Endothelial cell of umbilical vein (primary cell): ENCODE measurements around the gene DNAJC12. TPM values are rescaled to one million over a fixed set of nuclear protein-coding genes. Genes with fewer than 3 reads are reported as not detected.

Source experiments
- BruUV-seq: library from RNA; stranded (reverse); fragments of 400-500 nt; replicated peaks from 2 replicates; lab custom pipeline; 2021; lab: Mats Ljungman, UMichigan
- CTCF ChIA-PET: fragments of 300-600, 350-600 bp; sonication (Branson Sonifier 250); formaldehyde crosslinking; loops from one replicate; lab custom pipeline; 2021; ENCODE audit warnings: antibody characterized with exemption, inconsistent platforms; lab: Charles Lee
- POLR2A ChIA-PET: fragments of 300-600, 350-600 bp; sonication (Branson Sonifier 250); formaldehyde crosslinking; loops from one replicate; lab custom pipeline; 2021; ENCODE audit warnings: antibody characterized with exemption, inconsistent platforms; lab: Charles Lee
- DNase-seq: peaks from one replicate; pipeline ENCODE4 v3.0.0-alpha.2; 2011; ENCODE audit warnings: low read depth, low spot score
- FAIRE-seq: peaks from 2 replicates; lab custom pipeline; 2011; peaks lifted over from hg19 to GRCh38; lab: Jason Lieb, UNC
- H2AFZ ChIP-seq: 2 replicates; pipeline ENCODE4 v1.6.0; 2012; ENCODE audit warnings: low read depth, low read length, control low read depth, inconsistent platforms
- H3K27ac ChIP-seq: 2 replicates; pipeline ENCODE4 v1.5.1; 2011; ENCODE audit warnings: low read depth, mild to moderate bottlenecking, control low read depth, low read length, moderate library complexity; ENCODE audit not compliant: insufficient read depth
- H3K27me3 ChIP-seq, 2 experiments: 2 replicates each; pipeline versions ENCODE4 v1.6.0 to v1.6.1; 2011; ENCODE audit warnings: low read length in 2 of 2, mixed read lengths in 1 of 2; ENCODE audit not compliant: control insufficient read depth in 2 of 2, insufficient read depth in 2 of 2
- H3K36me3 ChIP-seq, 2 experiments: 2 replicates in 1 of 2; 3 replicates in 1 of 2; pipeline ENCODE4 v1.5.1; 2011; ENCODE audit warnings: low read length in 2 of 2, mild to moderate bottlenecking in 1 of 2, moderate library complexity in 1 of 2; ENCODE audit not compliant: control insufficient read depth in 2 of 2, insufficient read depth in 2 of 2; ENCODE audit errors: extremely low read depth in 1 of 2
- H3K4me1 ChIP-seq: 3 replicates; pipeline ENCODE4 v1.5.1; 2011; ENCODE audit warnings: mild to moderate bottlenecking, low read length; ENCODE audit not compliant: control insufficient read depth, insufficient read depth; ENCODE audit errors: extremely low read depth
- H3K4me2 ChIP-seq: 2 replicates; pipeline ENCODE4 v1.6.1; 2011; ENCODE audit warnings: low read length, control low read depth, mixed read lengths; ENCODE audit not compliant: insufficient read depth
- H3K4me3 ChIP-seq, 3 experiments: fragments of 200-600 bp in 1 of 3; sonication (generic), shearing (Covaris generic) in 1 of 3; replicated peaks in 1 of 3; 2 replicates each; pipeline ENCODE4 v1.5.1; 2011 to 2016; ENCODE audit warnings: control low read depth in 3 of 3, low read length in 3 of 3, mild to moderate bottlenecking in 2 of 3, inconsistent platforms in 1 of 3, low read depth in 1 of 3, moderate library complexity in 1 of 3; ENCODE audit not compliant: insufficient read depth in 1 of 3
- H3K79me2 ChIP-seq: 2 replicates; pipeline ENCODE4 v1.6.0; 2012; ENCODE audit warnings: low read length, inconsistent platforms; ENCODE audit not compliant: control insufficient read depth, insufficient read depth
- H3K9ac ChIP-seq: replicated peaks from 2 replicates; pipeline ENCODE3; 2011; ENCODE audit warnings: low read length, control low read depth; ENCODE audit not compliant: insufficient read depth; ENCODE audit errors: extremely low read depth
- H3K9me1 ChIP-seq: replicated peaks from 3 replicates; pipeline ENCODE4 v1.6.0; 2011; ENCODE audit warnings: mild to moderate bottlenecking, low read length; ENCODE audit not compliant: control insufficient read depth, insufficient read depth; ENCODE audit errors: extremely low read depth
- H3K9me3 ChIP-seq: replicated peaks from 2 replicates; pipeline ENCODE4 v1.5.1; 2012; ENCODE audit warnings: low read length, inconsistent platforms; ENCODE audit not compliant: control insufficient read depth, insufficient read depth
- H4K20me1 ChIP-seq: replicated peaks from 2 replicates; pipeline ENCODE3; 2011; ENCODE audit warnings: mild to moderate bottlenecking, low read length; ENCODE audit not compliant: control insufficient read depth, insufficient read depth; ENCODE audit errors: extremely low read depth
- CTCF ChIP-seq, 2 donors: IDR thresholded peaks; 1 replicate in 1 of 2; 2 replicates in 1 of 2; pipeline ENCODE4 v1.5.1; 2011; ENCODE audit warnings: low read length in 2 of 2, mild to moderate bottlenecking in 2 of 2, moderate library complexity in 2 of 2, control low read depth in 1 of 2, inconsistent platforms in 1 of 2, low read depth in 1 of 2; ENCODE audit not compliant: insufficient read depth in 1 of 2; ENCODE audit errors: extremely low read depth in 1 of 2
- EZH2 ChIP-seq: IDR thresholded peaks from 2 replicates; pipeline ENCODE4 v1.6.1; 2012; ENCODE audit warnings: borderline replicate concordance, low read depth, mild to moderate bottlenecking, moderate library complexity, low read length, inconsistent platforms; ENCODE audit not compliant: severe bottlenecking
- FOS ChIP-seq: IDR thresholded peaks from 2 replicates; pipeline ENCODE4 v1.6.1; 2011; ENCODE audit warnings: mild to moderate bottlenecking, low read length, moderate library complexity, borderline replicate concordance; ENCODE audit not compliant: insufficient read depth
- GATA2 ChIP-seq: IDR thresholded peaks from 2 replicates; pipeline ENCODE4 v1.7.0; 2011; ENCODE audit warnings: low read depth, mild to moderate bottlenecking, moderate library complexity, mixed read lengths, low read length; ENCODE audit not compliant: insufficient read length, insufficient read depth
- JUN ChIP-seq: IDR thresholded peaks from 2 replicates; pipeline ENCODE4 v1.6.1; 2011; ENCODE audit warnings: borderline replicate concordance, low read depth; ENCODE audit not compliant: insufficient read length, insufficient read depth
- MAX ChIP-seq: IDR thresholded peaks from 2 replicates; pipeline ENCODE4 v1.6.1; 2011; ENCODE audit not compliant: insufficient read depth, insufficient read length
- MYC ChIP-seq: IDR thresholded peaks from one replicate; pipeline ENCODE4 v1.6.1; 2011; ENCODE audit warnings: mild to moderate bottlenecking, low read depth, low read length
- POLR2A ChIP-seq: IDR thresholded peaks from 2 replicates; pipeline ENCODE4 v1.6.1; 2012; ENCODE audit warnings: low read depth, mild to moderate bottlenecking, control low read depth, low read length
- POLR2AphosphoS5 ChIP-seq: IDR thresholded peaks from 2 replicates; pipeline ENCODE4 v1.6.1; 2012; ENCODE audit warnings: low read depth, mild to moderate bottlenecking, control low read depth, low read length, moderate library complexity; ENCODE audit not compliant: insufficient read depth
- dilution Hi-C: fragments of 300-500 bp; cut with MboI; formaldehyde crosslinking; loops from one replicate; pipeline ENCODE4 v1.15.0; 2019; ENCODE audit warnings: low sequenced_read_pairs; ENCODE audit not compliant: extremely low pct_ligation_motif_present
- intact Hi-C: fragments of 100-400 bp; cut with micrococcal nuclease; formaldehyde crosslinking; loops from one replicate; pipeline ENCODE4 v1.10.0; 2022
- polyA plus RNA-seq, 4 experiments: library from polyadenylated mRNA; depleted of rRNA in 3 of 4; stranded (reverse) in 3 of 4; unstranded in 1 of 4; fragments of >200 nt; gene quantifications; 2 replicates each; pipeline versions ENCODE4 v1.2.1 to v1.2.3, GENCODE V29; 2011 to 2012; ENCODE audit warnings: missing spikeins in 1 of 4
- total RNA-seq: library from RNA; stranded (reverse); gene quantifications from 2 replicates; pipeline ENCODE4 v1.2.3, GENCODE V29; 2021

Gene DNAJC12
- total and polyA plus RNA-seq, 2 donors (not counting 3 experiments of a cell fraction or from before 2014, with no cell fraction given) = 0.54 to 1.0 TPM

GRCh38 chr10:67782530-67782929 lies 55.5 kb downstream of the DNAJC12 start:
- BruUV-seq = no TSS peak
- H3K36me3 ChIP-seq = no peaks in the 10 kb centered on the region
- no peak overlapping the region for H3K27ac ChIP-seq
- no peaks in the 10 kb centered on the region for H3K9me3 ChIP-seq
- H3K4me3 ChIP-seq = no peak overlapping the region
- ChIA-PET CTCF (interaction anchor here (1.2 to 7.1 kb wide), 3 partner anchors 87 to 261 kb away, joined by 3 to 310 read pairs (median 7); partner anchors contain the start of gene CTNNA3), POLR2A (no interaction called here)
- H3K9ac ChIP-seq = no peak overlapping the region
- H3K9me1 ChIP-seq = no peaks in the 10 kb centered on the region
- H3K27me3 ChIP-seq = peaks cover 0 to 5% of the 10 kb centered on the region in 2 experiments
- intact Hi-C loops = no loop called here
- no peak for DNase-seq
- no peak for FAIRE-seq
- H4K20me1 ChIP-seq = no peaks in the 10 kb centered on the region
- dilution Hi-C loops = no loop called here
- H3K4me1 ChIP-seq = no peaks in the 10 kb centered on the region
- no peaks in the 10 kb centered on the region for H3K79me2 ChIP-seq
- TF ChIP-seq CTCF (IDR thresholded peaks at IDR 0.05; ENCODE audit: extremely low read depth in 1 of 2, insufficient read depth in 1 of 2, low read depth in 1 of 2, low read length in 2 of 2) (no peak), JUN (no peak), POLR2AphosphoS5 (no peak), EZH2 (no peak), POLR2A (no peak), GATA2 (no peak), MAX (no peak), FOS (no peak), MYC (no peak)
- H2AFZ ChIP-seq = no peak overlapping the region
- H3K4me2 ChIP-seq = no peak overlapping the region
